Posterior vena cava (tissue), 2 donors: ENCODE results near the gene DST. TPM values are rescaled to one million over a fixed set of nuclear protein-coding genes. Genes with fewer than 3 reads are reported as not detected.
"Not testable (repeated sequence)": the region's sequence is repeated elsewhere in the genome, so short reads cannot be mapped to it uniquely, and the experiment has no call there.

Source experiments
- DNase-seq: peaks from one replicate; pipeline ENCODE4 v3.0.0-alpha.2; 2020; ENCODE audit warnings: low spot score
- intact Hi-C, 2 donors: fragments of 100-400 bp; cut with DNase I; formaldehyde crosslinking; loops; one replicate each; pipeline versions ENCODE4 v1.14.1 to v1.14.2; 2022 to 2023
- total RNA-seq, 2 donors: library from RNA; stranded (reverse); fragmentation: NEBNext Ultra II Directional; extraction: Animal tissue kit (Norgen Biotek cat#: 25700); gene quantifications; one replicate each; pipeline ENCODE4 v1.2.1, GENCODE V29; 2021
- donor health status: DM: yes; HTN: yes; CAD: no.
- donor health status: DM: yes; HTN: yes; CAD: no.

DST gene
- total RNA-seq, 2 donors from 2014 or later: 473 to 630 TPM

GRCh38 chr6:56593801-56594318 is 48.8 kb downstream of the DST start:
- intact Hi-C loops: loop anchor here (5.0 kb wide), 2 partner anchors 232 to 237 kb away; no protein-coding TSS in a partner anchor

GRCh38 chr6:56582236-56582635 is 60.5 kb downstream of the DST start:
- DNase-seq: no peak

More at GRCh38 chr6:56593801-56594318, 48.8 kb downstream of the DST start:
- no peak for DNase-seq

GRCh38 chr6:56581296-56581925 is 61.3 kb downstream of the DST start:
- intact Hi-C loops: no loop called here
- DNase-seq: no peak

More at GRCh38 chr6:56582236-56582635, 60.5 kb downstream of the DST start:
- intact Hi-C loops: no loop called here

- intact Hi-C loops: no loop called here
- no peak for DNase-seq
Observed at GRCh38 chr6:56580271-56580670, 62.4 kb downstream of the DST start.

GRCh38 chr6:56579155-56579851 is 63.4 kb downstream of the DST start:
- DNase-seq: no peak
- intact Hi-C loops: no loop called here

GRCh38 chr6:56575736-56576135 is 67.0 kb downstream of the DST start:
- DNase-seq: no peak
- intact Hi-C loops: no loop called here

GRCh38 chr6:56574292-56574691 is 68.4 kb downstream of the DST start:
- intact Hi-C loops: no loop called here
- no peak for DNase-seq

- intact Hi-C loops: no loop called here
- DNase-seq: no peak
Observed at GRCh38 chr6:56573624-56574023, 69.1 kb downstream of the DST start.

- no peak for DNase-seq
- intact Hi-C loops: no loop called here
Observed at GRCh38 chr6:56572788-56573471, 69.8 kb downstream of the DST start.

- intact Hi-C loops: no loop called here
- no peak for DNase-seq
Observed at GRCh38 chr6:56571605-56572004, 71.1 kb downstream of the DST start.

- DNase-seq: no peak
- intact Hi-C loops: no loop called here
Observed at GRCh38 chr6:56570413-56571359, 72.0 kb downstream of the DST start.

GRCh38 chr6:56567501-56567900 is 75.2 kb downstream of the DST start:
- DNase-seq: no peak
- intact Hi-C loops: no loop called here

GRCh38 chr6:56562730-56563129 is 80.0 kb downstream of the DST start:
- intact Hi-C loops, DNase-seq: not testable (repeated sequence)

- intact Hi-C loops: no loop called here
- no peak for DNase-seq
Observed at GRCh38 chr6:56556751-56557540, 85.7 kb downstream of the DST start.

- no peak for DNase-seq
- intact Hi-C loops: no loop called here
Observed at GRCh38 chr6:56555438-56555872, 87.2 kb downstream of the DST start.

- DNase-seq: no peak
- intact Hi-C loops: no loop called here
Observed at GRCh38 chr6:56552187-56553130, 90.2 kb downstream of the DST start.

- DNase-seq: no peak
Observed at GRCh38 chr6:56551409-56552120, 91.1 kb downstream of the DST start.

More at GRCh38 chr6:56551409-56552120, 91.1 kb downstream of the DST start:
- intact Hi-C loops: no loop called here
